CD14-positive monocyte (primary cell): ENCODE results near the gene SLC37A3. TPM values are rescaled to one million over a fixed set of nuclear protein-coding genes. Genes with fewer than 3 reads are reported as not detected.

ENCODE experiments used
- DNase-seq, 3 donors: peaks; one replicate each; pipeline ENCODE4 v3.0.0-alpha.2; 2011 to 2022
- H2AFZ ChIP-seq: 2 replicates; pipeline ENCODE4 v1.6.0; 2012; ENCODE audit warnings: mild to moderate bottlenecking, low read depth, low read length, inconsistent platforms; ENCODE audit not compliant: insufficient read depth, poor library complexity, severe bottlenecking
- H3K27ac ChIP-seq, 2 donors: 1 replicate in 1 of 2; 2 replicates in 1 of 2; pipeline ENCODE4 v1.5.1; 2012 to 2013; ENCODE audit warnings: low read length in 2 of 2, control low read depth in 1 of 2, inconsistent platforms in 1 of 2, low read depth in 1 of 2, mild to moderate bottlenecking in 1 of 2
- H3K27me3 ChIP-seq, 2 donors: one replicate each; pipeline versions ENCODE4 v1.6.0 to v1.6.1; 2011 to 2013; ENCODE audit warnings: low read length in 2 of 2; ENCODE audit not compliant: control insufficient read depth in 2 of 2, insufficient read depth in 2 of 2
- H3K36me3 ChIP-seq, 2 donors: replicated peaks in 1 of 2; 1 replicate in 1 of 2; 2 replicates in 1 of 2; pipeline versions ENCODE4 v1.5.1 to v1.6.1; 2012 to 2013; ENCODE audit warnings: low read length in 2 of 2, control low read depth in 1 of 2, inconsistent platforms in 1 of 2, mild to moderate bottlenecking in 1 of 2; ENCODE audit not compliant: insufficient read depth in 2 of 2, control insufficient read depth in 1 of 2
- H3K4me1 ChIP-seq, 2 donors: 1 replicate in 1 of 2; 2 replicates in 1 of 2; pipeline versions ENCODE4 v1.5.1 to v1.6.1; 2012 to 2013; ENCODE audit warnings: low read length in 2 of 2, control low read depth in 1 of 2, inconsistent platforms in 1 of 2, mild to moderate bottlenecking in 1 of 2, moderate library complexity in 1 of 2; ENCODE audit not compliant: insufficient read depth in 2 of 2, control insufficient read depth in 1 of 2
- H3K4me2 ChIP-seq: replicated peaks from 2 replicates; pipeline ENCODE3; 2012; ENCODE audit warnings: low read length, moderate library complexity, mild to moderate bottlenecking; ENCODE audit not compliant: poor library complexity, severe bottlenecking; ENCODE audit errors: extremely low read depth
- H3K4me3 ChIP-seq, 3 experiments: fragments of 200-600 bp in 1 of 3; sonication (generic) in 1 of 3; replicated peaks in 1 of 3; 1 replicate in 2 of 3; 2 replicates in 1 of 3; pipeline ENCODE4 v1.5.1; 2011 to 2013; ENCODE audit warnings: low read length in 3 of 3, mild to moderate bottlenecking in 3 of 3, control low read depth in 2 of 3, low read depth in 2 of 3, inconsistent platforms in 1 of 3, moderate library complexity in 1 of 3
- H3K79me2 ChIP-seq: 2 replicates; pipeline ENCODE4 v1.6.0; 2012; ENCODE audit warnings: mild to moderate bottlenecking, control low read depth, inconsistent platforms, low read length, moderate library complexity; ENCODE audit not compliant: insufficient read depth
- H3K9ac ChIP-seq: 2 replicates; pipeline ENCODE4 v1.6.0; 2017; ENCODE audit warnings: low read length, mild to moderate bottlenecking; ENCODE audit not compliant: insufficient read depth, poor library complexity, severe bottlenecking
- H3K9me3 ChIP-seq, 2 donors: replicated peaks in 1 of 2; 1 replicate in 1 of 2; 2 replicates in 1 of 2; pipeline versions ENCODE4 v1.5.1 to v1.6.1; 2012 to 2013; ENCODE audit warnings: low read length in 2 of 2, control low read depth in 1 of 2; ENCODE audit not compliant: control insufficient read depth in 1 of 2, insufficient read depth in 1 of 2
- H4K20me1 ChIP-seq: 2 replicates; pipeline ENCODE4 v1.6.0; 2012; ENCODE audit warnings: mild to moderate bottlenecking, low read length, control low read depth, moderate library complexity; ENCODE audit not compliant: insufficient read depth
- H3K27ac Mint-ChIP-seq, 7 donors: one replicate each; pipeline ENCODE4 v1.8.0; 2020; ENCODE audit warnings: mild to moderate bottlenecking in 7 of 7, mixed read lengths in 7 of 7, moderate library complexity in 6 of 7, inconsistent platforms in 2 of 7
- H3K27me3 Mint-ChIP-seq, 3 donors: one replicate each; pipeline ENCODE4 v1.8.0; 2021 to 2022; ENCODE audit warnings: low read depth in 3 of 3, mild to moderate bottlenecking in 3 of 3, mixed read lengths in 3 of 3, moderate library complexity in 3 of 3, inconsistent platforms in 1 of 3
- H3K36me3 Mint-ChIP-seq, 2 donors: one replicate each; pipeline ENCODE4 v1.8.0; 2020; ENCODE audit warnings: mixed read lengths in 2 of 2, inconsistent platforms in 1 of 2, mild to moderate bottlenecking in 1 of 2
- H3K4me1 Mint-ChIP-seq: one replicate; pipeline ENCODE4 v1.8.0; 2020; ENCODE audit warnings: mild to moderate bottlenecking, mixed read lengths
- H3K4me3 Mint-ChIP-seq, 2 donors: one replicate each; pipeline ENCODE4 v1.8.0; 2020; ENCODE audit warnings: mild to moderate bottlenecking in 2 of 2, mixed read lengths in 2 of 2, moderate library complexity in 1 of 2
- H3K9me3 Mint-ChIP-seq, 7 donors: one replicate each; pipeline ENCODE4 v1.8.0; 2020 to 2022; ENCODE audit warnings: mixed read lengths in 7 of 7, mild to moderate bottlenecking in 6 of 7, moderate library complexity in 6 of 7, inconsistent platforms in 2 of 7
- CTCF ChIP-seq: fragments of 200-600 bp; IDR thresholded peaks from one replicate; pipeline ENCODE4 v1.8.0; 2022; ENCODE audit warnings: antibody characterized with exemption, mild to moderate bottlenecking
- WGBS: methylation state at CpG from one replicate; pipeline ENCODE4 v1.1.5; 2013; ENCODE audit warnings: missing lambda C conversion rate; ENCODE audit not compliant: insufficient coverage; 5-methylcytosine and 5-hydroxymethylcytosine counted together
- intact Hi-C, 2 donors: fragments of 100-400 bp; cut with micrococcal nuclease; formaldehyde crosslinking; loops; one replicate each; pipeline versions ENCODE4 v1.15.0 to v1.15.1; 2023
- polyA plus RNA-seq, 3 donors: library from polyadenylated mRNA; depleted of rRNA in 1 of 3; unstranded in 2 of 3; stranded (reverse) in 1 of 3; fragments of 300-500 nt in 2 of 3; fragments of >200 nt in 1 of 3; fragmentation: Illumina TruSeq in 2 of 3; gene quantifications; 1 replicate in 2 of 3; 2 replicates in 1 of 3; pipeline ENCODE4 v1.2.3, GENCODE V29; 2012 to 2021

Gene SLC37A3
- polyA plus RNA-seq, 3 donors: 3.1 to 26.1 (median 5.2) TPM

GRCh38 chr7:140403878-140404564 lies 5.7 kb upstream of the SLC37A3 start, which contains the start of gene RAB19:
RAB19 (plus strand) TSS chr7:140404058; CDS start chr7:140407647, 3,589 bp downstream.
- H3K27me3 Mint-ChIP-seq: peaks cover 28 to 42% (median 38%) of the 10 kb centered on the region in 3 donors
- Histone ChIP-seq H2AFZ (peak within 1 kb of the TSS; percentile 82), H3K9ac (peak within 1 kb of the TSS; percentile 51), H3K9me3 (peaks cover 0 to 3% of the 10 kb centered on the region in 2 donors), H3K4me3 (peak within 1 kb of the TSS; percentile 14 to 77 (median 43)), H3K4me1 (peaks cover 24 to 25% of the 10 kb centered on the region in 2 donors), H3K36me3 (no peaks in the 10 kb centered on the region), H3K79me2 (no peaks in the 10 kb centered on the region), H3K27me3 (peaks cover 7 to 14% of the 10 kb centered on the region in 2 donors), H4K20me1 (no peaks in the 10 kb centered on the region), H3K27ac (no peak within 1 kb of the TSS), H3K4me2 (peak within 1 kb of the TSS; percentile 78)
- H3K4me3 Mint-ChIP-seq: peak within 1 kb of the TSS; percentile 83 to 93
- intact Hi-C loops: no loop called here
- peaks cover 0 to 3% of the 10 kb centered on the region in 2 donors for H3K36me3 Mint-ChIP-seq
- peaks cover 27% of the 10 kb centered on the region for H3K4me1 Mint-ChIP-seq
- peak within 1 kb of the TSS in 2 of 7 donors; percentile 44 to 76 for H3K27ac Mint-ChIP-seq
- H3K9me3 Mint-ChIP-seq: peaks cover 0 to 7% (median 0%) of the 10 kb centered on the region in 7 donors
- WGBS: 21% methylated on average over 14 of the region's 22 CpGs
- peak in 1 of 3 donors; percentile 6 for DNase-seq
- no peak for TF ChIP-seq CTCF

DNA sequence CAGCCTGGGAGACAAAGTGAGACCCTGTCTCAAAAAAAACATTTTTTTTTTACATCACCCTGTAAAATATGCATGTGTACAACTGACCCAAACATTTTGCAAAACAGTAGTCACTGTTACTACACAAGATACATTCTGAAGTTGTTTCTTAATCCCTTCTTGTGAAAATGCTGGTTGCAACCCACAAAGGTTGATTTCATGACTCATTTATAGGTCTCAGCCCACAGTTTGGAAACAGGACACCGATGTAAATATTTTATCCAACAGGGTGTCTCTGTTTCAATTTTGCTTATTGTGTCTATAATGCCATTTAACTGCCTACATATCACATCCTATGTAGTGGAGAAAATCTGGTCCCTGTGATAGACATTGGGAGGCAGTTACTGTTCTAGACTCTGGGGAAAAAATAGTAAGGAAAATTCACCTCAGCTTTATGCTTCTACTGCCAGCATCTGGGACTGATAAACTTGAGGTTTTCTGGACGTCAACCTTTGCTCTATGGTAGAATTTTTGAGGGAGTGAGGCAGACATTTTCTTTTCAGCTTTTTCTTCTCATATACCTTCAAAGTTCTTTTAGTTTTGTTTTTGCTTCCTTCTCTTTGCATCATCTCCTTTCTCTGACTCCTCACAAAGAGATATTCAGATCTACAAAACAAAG lies 4.0 kb upstream of the SLC37A3 start:
- Histone ChIP-seq H3K4me3 (no peak overlapping the region), H4K20me1 (no peaks in the 10 kb centered on the region), H3K4me2 (peak overlapping the region; percentile 0), H3K9me3 (peaks cover 0 to 3% of the 10 kb centered on the region in 2 donors), H2AFZ (no peak overlapping the region), H3K27ac (no peak overlapping the region), H3K9ac (no peak overlapping the region), H3K36me3 (no peaks in the 10 kb centered on the region), H3K4me1 (peaks cover 32 to 35% of the 10 kb centered on the region in 2 donors), H3K27me3 (peaks cover 7 to 19% of the 10 kb centered on the region in 2 donors), H3K79me2 (peaks cover 4% of the 10 kb centered on the region)
- WGBS: no CpG with 5 or more reads among the region's 2 CpGs
- TF ChIP-seq CTCF: no peak
- Mint-ChIP-seq H3K4me1 (peaks cover 35% of the 10 kb centered on the region), H3K27ac (peak overlapping the region in 6 of 7 donors; percentile 33 to 80 (median 58)), H3K9me3 (peaks cover 0 to 7% (median 0%) of the 10 kb centered on the region in 7 donors), H3K4me3 (peak overlapping the region in 1 of 2 donors; percentile 71), H3K27me3 (peaks cover 28 to 47% (median 44%) of the 10 kb centered on the region in 3 donors), H3K36me3 (peaks cover 0 to 3% of the 10 kb centered on the region in 2 donors)
- intact Hi-C loops: no loop called here
- peak in 2 of 3 donors; percentile 45 to 62 for DNase-seq
